ENCODE measurements around the gene GRN.
A peak's percentile ranks its signal among the peaks of the same experiment; 100 is the strongest.

Gene GRN

GRCh38 chr17:44352828-44353671 is 7.9 kb downstream of the GRN start:
- no peak for TF ChIP-seq CTCF (conservative IDR thresholded peaks at IDR 0.05; ENCODE audit: low read depth, low read length)
- no peak overlapping the region for H3K4me3 ChIP-seq (ENCODE audit: low read depth, low read length)
- DNase-seq (ENCODE audit: low read depth): no peak

DNA sequence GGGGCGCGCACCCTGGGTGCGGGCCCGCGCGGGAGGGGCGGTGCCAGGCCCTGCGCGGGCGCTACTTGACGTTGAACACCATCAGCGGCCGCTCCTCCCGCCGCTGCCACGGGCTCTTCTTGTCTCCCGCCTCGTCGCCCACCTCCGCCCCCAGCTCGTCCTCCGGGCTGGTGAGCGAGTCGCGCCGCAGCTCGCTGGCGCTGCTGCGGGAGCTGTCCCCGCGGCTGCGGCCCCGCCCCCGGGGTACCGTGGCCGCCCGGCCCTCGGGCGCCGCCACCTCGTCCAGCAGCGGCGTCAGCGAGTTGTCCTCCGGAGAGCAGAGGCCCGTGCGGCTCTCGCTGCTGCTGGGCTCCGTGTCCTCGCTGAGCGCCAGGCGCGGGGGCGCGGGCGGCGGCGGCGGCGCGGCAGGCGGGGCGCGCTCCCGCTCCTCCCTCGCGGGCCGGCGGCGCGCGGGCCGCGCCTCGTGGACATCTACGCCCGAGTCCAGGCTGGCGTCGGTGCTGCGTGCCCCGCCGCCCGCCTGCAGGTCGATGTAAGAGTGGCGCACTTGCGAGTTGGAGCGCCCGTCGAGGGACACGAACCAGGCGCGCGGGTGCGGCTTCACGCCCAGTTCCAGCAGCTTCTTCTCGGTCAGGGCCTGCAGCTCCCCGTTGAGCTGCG is 8.7 kb downstream of the GRN start:
- H3K4me3 ChIP-seq (ENCODE audit: low read depth, low read length): peak overlapping the region; percentile 17
- DNase-seq (ENCODE audit: low read depth): no peak
- TF ChIP-seq CTCF (conservative IDR thresholded peaks at IDR 0.05; ENCODE audit: low read depth, low read length): no peak

GRCh38 chr17:44354582-44355561 is 9.8 kb downstream of the GRN start:
- H3K4me3 ChIP-seq (ENCODE audit: low read depth, low read length): no peak overlapping the region
- DNase-seq (ENCODE audit: low read depth): no peak
- TF ChIP-seq CTCF (conservative IDR thresholded peaks at IDR 0.05; ENCODE audit: low read depth, low read length): no peak

DNA sequence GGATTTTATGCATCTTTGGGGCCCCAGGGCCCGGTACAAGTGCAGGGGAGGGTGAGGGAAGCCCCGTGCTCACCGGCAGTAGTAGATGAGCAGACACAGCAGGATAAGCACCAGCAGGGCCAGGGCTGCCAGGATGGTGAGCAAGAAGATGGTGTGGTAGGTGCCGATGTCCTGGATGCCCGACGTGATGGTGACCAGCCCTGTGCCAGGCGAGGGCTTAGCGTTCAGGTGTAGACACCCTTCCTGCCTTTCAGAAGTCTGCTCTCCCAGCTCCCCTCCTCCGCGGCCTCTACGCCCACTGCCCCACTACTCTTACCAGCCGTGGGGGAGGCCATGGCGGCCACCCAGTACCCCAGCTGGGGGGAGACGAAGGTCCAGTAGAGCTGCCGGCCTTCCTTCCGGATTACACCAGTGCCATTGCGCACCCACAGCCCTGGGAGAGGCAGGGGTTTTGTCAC is 10.6 kb downstream of the GRN start:
- no peak for TF ChIP-seq CTCF (conservative IDR thresholded peaks at IDR 0.05; ENCODE audit: low read depth, low read length)
- H3K4me3 ChIP-seq (ENCODE audit: low read depth, low read length): no peak overlapping the region

GRCh38 chr17:44356241-44356640 is 11.1 kb downstream of the GRN start:
- TF ChIP-seq CTCF (conservative IDR thresholded peaks at IDR 0.05; ENCODE audit: low read depth, low read length): no peak
- no peak overlapping the region for H3K4me3 ChIP-seq (ENCODE audit: low read depth, low read length)
- DNase-seq (ENCODE audit: low read depth): no peak

More for the DNA sequence above, 10.6 kb downstream of the GRN start:
- DNase-seq (ENCODE audit: low read depth): no peak

- no peak for DNase-seq (ENCODE audit: low read depth)
- no peak for TF ChIP-seq CTCF (conservative IDR thresholded peaks at IDR 0.05; ENCODE audit: low read depth, low read length)
- H3K4me3 ChIP-seq (ENCODE audit: low read depth, low read length): no peak overlapping the region
Measured at GRCh38 chr17:44358066-44358465, 13.0 kb downstream of the GRN start.

Data from choroid plexus epithelial cell (primary cell).